Lower leg skin (tissue), 4 donors: ENCODE results near the gene CASP10. TPM values are rescaled to one million over a fixed set of nuclear protein-coding genes. Genes with fewer than 3 reads are reported as not detected.
A peak's percentile ranks its signal among the peaks of the same experiment; 100 is the strongest.

Source experiments
- DNase-seq, 2 donors: peaks; one replicate each; pipeline ENCODE4 v3.0.0-alpha.2; 2019; ENCODE audit warnings: low spot score in 2 of 2
- H3K4me3 ChIP-seq: fragments of 200-600 bp; sonication (generic); 2 replicates; pipeline ENCODE4 v1.5.1; 2017; ENCODE audit warnings: mild to moderate bottlenecking, low read depth; ENCODE audit not compliant: poor library complexity, severe bottlenecking
- CTCF ChIP-seq, 3 donors: fragments of 450-650 bp; IDR thresholded peaks; one replicate each; pipeline ENCODE4 v1.5.1; 2016; ENCODE audit warnings: antibody characterized with exemption in 3 of 3, mild to moderate bottlenecking in 3 of 3, moderate library complexity in 2 of 3
- POLR2A ChIP-seq, 2 donors: fragments of 450-650 bp; IDR thresholded peaks; one replicate each; pipeline ENCODE4 v1.6.1; 2016 to 2017; ENCODE audit warnings: antibody characterized with exemption in 2 of 2, mild to moderate bottlenecking in 1 of 2, moderate library complexity in 1 of 2
- WGBS, 2 donors: methylation state at CpG; one replicate each; pipeline ENCODE4 v1.1.5; 2018; 5-methylcytosine and 5-hydroxymethylcytosine counted together
- intact Hi-C: fragments of 100-400 bp; cut with DNase I; formaldehyde crosslinking; loops from one replicate; pipeline ENCODE4 v1.15.0; 2023; ENCODE audit warnings: low total_unique reads
- total RNA-seq, 4 donors: library from RNA; depleted of rRNA; stranded (reverse); fragments of >200 nt; gene quantifications; one replicate each; pipeline ENCODE4 v1.1.0, GENCODE V29; 2016

CASP10 gene
- total RNA-seq, 4 donors from 2014 or later: 4.0 to 6.3 (median 4.2) TPM

DNA sequence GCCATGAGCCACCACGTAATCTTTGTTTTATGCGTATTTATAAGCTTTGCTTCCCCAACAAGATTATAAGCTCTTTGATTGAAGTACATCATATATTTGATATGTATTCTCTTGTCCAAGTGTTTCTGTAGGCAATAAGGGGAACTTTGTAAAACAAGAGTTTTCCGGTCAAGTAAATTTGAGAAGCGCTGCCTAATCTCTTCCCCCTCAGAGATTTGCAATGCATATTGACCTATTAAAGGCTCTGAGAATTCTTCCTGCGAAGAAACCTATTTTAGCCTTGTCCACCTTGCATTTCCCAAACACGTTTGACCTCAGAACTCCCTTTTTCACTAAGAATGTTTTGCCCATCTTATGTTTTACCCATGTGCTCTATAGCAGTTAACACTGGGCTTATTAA lies 26.9 kb upstream of the CASP10 start:
- TF ChIP-seq CTCF (IDR thresholded peaks at IDR 0.05): no peak
- no peak for TF ChIP-seq POLR2A (IDR thresholded peaks at IDR 0.05)
- intact Hi-C loops: no loop called here
- no peak overlapping the region for H3K4me3 ChIP-seq
- WGBS, 2 donors: 83 to 86% methylated on average over 6 of the region's 6 CpGs
- no peak for DNase-seq

DNA sequence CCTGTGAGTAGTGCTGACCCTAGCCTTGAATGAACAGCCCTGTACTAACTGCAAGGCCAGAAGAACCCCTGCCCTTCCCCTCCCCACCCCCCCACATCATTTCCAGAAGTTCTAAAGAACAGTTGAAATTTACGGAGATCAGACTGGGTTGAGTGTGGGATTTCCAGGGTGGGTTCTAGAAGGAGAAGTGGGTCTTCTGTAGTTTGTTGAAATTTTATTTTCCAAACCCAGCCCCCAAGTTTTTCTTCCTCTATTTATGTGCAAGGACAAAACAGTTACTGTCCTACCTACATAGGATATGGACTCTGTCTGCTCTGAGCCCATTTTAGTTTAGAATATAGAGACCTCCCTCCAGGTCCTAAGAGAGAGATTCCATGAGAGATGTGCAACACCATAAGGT lies 26.3 kb upstream of the CASP10 start:
- no peak for DNase-seq
- TF ChIP-seq CTCF (IDR thresholded peaks at IDR 0.05) (no peak), POLR2A (IDR thresholded peaks at IDR 0.05) (no peak)
- intact Hi-C loops: no loop called here
- 45 to 76% methylated on average over 1 of the region's 1 CpG for WGBS, 2 donors
- H3K4me3 ChIP-seq: no peak overlapping the region

DNA sequence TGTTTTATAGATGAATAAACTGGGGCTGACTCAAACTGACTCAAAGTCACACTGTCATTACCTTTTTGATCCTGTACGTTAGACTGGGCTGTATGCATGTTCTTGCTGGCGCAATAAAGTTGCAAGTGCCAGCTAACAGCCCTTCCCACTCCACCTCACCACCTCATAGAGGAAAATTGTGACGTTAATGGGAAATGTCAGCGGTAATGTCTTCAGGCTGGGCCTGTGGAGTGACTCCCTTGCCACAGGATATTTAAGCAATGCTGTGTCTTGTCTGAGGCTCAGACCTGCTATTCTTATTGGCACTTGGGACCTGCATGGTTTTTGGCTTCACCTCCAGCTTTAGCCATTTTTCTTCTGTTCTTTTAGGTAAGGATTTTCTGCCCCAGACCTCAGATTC lies 25.2 kb upstream of the CASP10 start:
- DNase-seq: no peak
- intact Hi-C loops: no loop called here
- WGBS, 2 donors: 44 to 54% methylated on average over 4 of the region's 4 CpGs
- H3K4me3 ChIP-seq: no peak overlapping the region
- TF ChIP-seq CTCF (IDR thresholded peaks at IDR 0.05) (no peak), POLR2A (IDR thresholded peaks at IDR 0.05) (no peak)

DNA sequence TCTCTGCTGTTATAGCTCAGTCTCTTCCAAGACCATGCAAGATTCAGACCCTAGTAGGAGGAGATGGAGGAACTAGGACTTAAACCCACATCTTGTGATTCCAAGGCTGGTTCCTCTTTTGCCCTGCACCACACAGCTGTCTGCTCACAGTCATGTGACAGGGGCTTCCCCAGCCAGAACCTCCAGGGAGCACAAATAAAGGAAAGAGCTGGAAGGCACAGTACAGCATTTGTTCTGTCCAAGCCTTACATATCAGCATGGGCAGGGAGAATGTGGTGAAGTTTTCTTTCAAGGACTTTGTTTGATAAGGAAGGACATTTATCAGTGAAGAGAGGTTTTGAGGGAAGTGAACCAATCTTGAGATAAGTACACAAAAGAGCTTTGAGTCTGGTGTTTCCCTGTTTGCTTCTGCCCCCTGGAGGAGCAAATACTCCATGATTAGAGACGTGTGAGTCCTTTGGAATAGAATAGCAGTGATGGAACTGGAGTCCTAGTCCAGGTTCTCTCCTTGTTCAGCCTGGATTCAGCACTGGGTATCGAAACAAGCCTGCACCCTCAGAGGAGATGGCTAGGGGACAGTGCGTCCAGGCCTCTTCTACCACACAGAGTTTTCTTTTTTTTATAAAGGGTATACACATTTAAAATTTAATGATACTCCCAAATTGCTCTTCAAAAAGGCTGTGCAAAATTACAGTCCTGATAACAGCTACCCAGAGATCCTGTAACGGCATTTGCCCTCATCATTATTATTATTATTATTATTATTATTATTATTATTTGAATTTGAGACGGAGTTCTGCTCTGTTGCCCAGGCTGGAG lies 24.6 kb upstream of the CASP10 start:
- WGBS, 2 donors: 62 to 64% methylated on average over 5 of the region's 5 CpGs
- no peak for TF ChIP-seq POLR2A (IDR thresholded peaks at IDR 0.05)
- no peak for TF ChIP-seq CTCF (IDR thresholded peaks at IDR 0.05)
- H3K4me3 ChIP-seq: no peak overlapping the region
- intact Hi-C loops: no loop called here
- peak; percentile 64 to 72 for DNase-seq

DNA sequence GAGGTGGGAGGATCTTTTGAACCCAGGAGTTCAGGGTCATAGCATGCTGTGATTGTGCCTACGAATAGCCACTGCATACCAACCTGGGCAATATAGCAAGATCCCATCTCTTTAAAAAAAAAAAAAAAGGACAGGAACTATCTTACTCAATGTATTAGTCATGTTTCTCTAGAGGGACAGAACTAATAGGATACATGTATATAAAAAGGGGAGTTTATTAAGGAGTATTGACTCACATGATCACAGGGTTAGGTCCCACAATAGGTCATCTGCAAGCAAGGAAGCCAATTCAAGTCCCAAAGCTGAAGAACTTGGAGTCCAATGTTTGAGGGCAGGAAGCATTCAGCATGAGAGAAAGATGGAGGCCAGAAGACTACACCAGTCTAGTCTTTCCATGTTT lies 18.8 kb upstream of the CASP10 start:
- 92 to 95% methylated on average over 1 of the region's 1 CpG for WGBS, 2 donors
- TF ChIP-seq POLR2A (IDR thresholded peaks at IDR 0.05) (no peak), CTCF (IDR thresholded peaks at IDR 0.05) (no peak)
- no peak overlapping the region for H3K4me3 ChIP-seq
- no peak for DNase-seq
- intact Hi-C loops: loop anchor here (10.0 kb wide), 1 partner anchor 259 kb away; no protein-coding TSS in a partner anchor
